H1 (cell line): Measurements from ENCODE around the gene MRM3. TPM values are rescaled to one million over a fixed set of nuclear protein-coding genes. Genes with fewer than 3 reads are reported as not detected.

Experiments used
- BRCA1 ChIP-seq: IDR thresholded peaks from 2 replicates; pipeline ENCODE4 v1.6.1; 2012; ENCODE audit warnings: low read depth, low read length, improper control_type of control experiment
- CEBPB ChIP-seq: IDR thresholded peaks from 2 replicates; pipeline ENCODE4 v1.6.1; 2012; ENCODE audit warnings: low read depth, low read length
- CHD7 ChIP-seq: fragments of 300-600 bp; sonication (generic); IDR thresholded peaks from 2 replicates; pipeline ENCODE4 v1.7.1; 2012; ENCODE audit warnings: low read length, moderate library complexity, mild to moderate bottlenecking, inconsistent platforms; ENCODE audit not compliant: insufficient replicate concordance
- CTBP2 ChIP-seq: IDR thresholded peaks from 2 replicates; pipeline ENCODE4 v1.7.0; 2011; ENCODE audit warnings: borderline replicate concordance, mild to moderate bottlenecking, moderate library complexity, mixed read lengths, low read length; ENCODE audit not compliant: insufficient read depth, insufficient read length
- FOSL1 ChIP-seq: IDR thresholded peaks from 2 replicates; pipeline ENCODE4 v1.6.1; 2011; ENCODE audit warnings: mild to moderate bottlenecking, low read depth, low read length, moderate library complexity; ENCODE audit not compliant: insufficient read depth
- JUN ChIP-seq: IDR thresholded peaks from 2 replicates; pipeline ENCODE4 v1.6.1; 2011; ENCODE audit warnings: low read depth, mild to moderate bottlenecking, improper control_type of control experiment, low read length
- RNF2 ChIP-seq: fragments of 200-900, 300-1000 bp; sonication (generic); IDR thresholded peaks from 2 replicates; pipeline ENCODE4 v1.7.1; 2016; ENCODE audit warnings: borderline replicate concordance, low read depth, mild to moderate bottlenecking, antibody characterized with exemption, low read length; ENCODE audit not compliant: poor library complexity, severe bottlenecking; ENCODE audit errors: missing control alignments
- SIRT6 ChIP-seq: IDR thresholded peaks from one replicate; pipeline ENCODE4 v1.7.1; 2012; ENCODE audit warnings: low read length, inconsistent platforms
- SIX5 ChIP-seq: IDR thresholded peaks from 2 replicates; pipeline ENCODE4 v1.6.1; 2011; ENCODE audit warnings: mild to moderate bottlenecking, low read depth, low read length
- SP1 ChIP-seq: IDR thresholded peaks from 2 replicates; pipeline ENCODE4 v1.6.1; 2011; ENCODE audit warnings: low read depth, low read length
- TAF7 ChIP-seq: optimal IDR thresholded peaks from 2 replicates; pipeline ENCODE3; 2011; ENCODE audit warnings: low read depth, mild to moderate bottlenecking, inconsistent platforms, low read length, moderate library complexity, borderline replicate concordance
- polyA plus RNA-seq, 7 experiments: library from polyadenylated mRNA; depleted of rRNA in 3 of 7; stranded (reverse) in 5 of 7; unstranded in 2 of 7; fragments of >200 nt in 5 of 7; fragments of 200-250 nt in 2 of 7; gene quantifications; 1 replicate in 5 of 7; 2 replicates in 1 of 7; 4 replicates in 1 of 7; pipeline versions ENCODE4 v1.2.1 to v1.2.3, GENCODE V29; 2011 to 2013; ENCODE audit warnings: missing spikeins in 2 of 7, mixed read lengths in 2 of 7
- total RNA-seq: library from RNA; stranded (reverse); fragmentation: NEBNext Ultra II Directional; extraction: Animal tissue kit (Norgen Biotek cat#: 25700); gene quantifications from 2 replicates; pipeline ENCODE4 v1.2.1, GENCODE V29; 2021

The MRM3 gene
- total and polyA plus RNA-seq, 2 of the 8 experiments (the other 6 are each of a cell fraction or from before 2014, with no cell fraction given), result 10.1 to 20.8 TPM

GRCh38 chr17:752002-752619 lies 30.0 kb upstream of the MRM3 start, which contains the start of gene GEMIN4 (continued):
- no peak for TF ChIP-seq CHD7
- no peak for TF ChIP-seq SIX5
- no peak for TF ChIP-seq JUN
- no peak for TF ChIP-seq BRCA1
- TF ChIP-seq FOSL1, result no peak
- TF ChIP-seq CEBPB, result no peak
- TF ChIP-seq SIRT6, result no peak
- TF ChIP-seq TAF7, result no peak
- TF ChIP-seq SP1, result no peak
- TF ChIP-seq RNF2, result no peak
- no peak for TF ChIP-seq CTBP2
